ENCODE data around the gene WBP2. TPM values are rescaled to one million over a fixed set of nuclear protein-coding genes. Genes with fewer than 3 reads are reported as not detected.

WBP2 gene
- total and polyA plus RNA-seq, 2 of the 13 experiments (the other 11 are each of a cell fraction or from before 2014, with no cell fraction given): 29.2 to 29.5 TPM

DNA sequence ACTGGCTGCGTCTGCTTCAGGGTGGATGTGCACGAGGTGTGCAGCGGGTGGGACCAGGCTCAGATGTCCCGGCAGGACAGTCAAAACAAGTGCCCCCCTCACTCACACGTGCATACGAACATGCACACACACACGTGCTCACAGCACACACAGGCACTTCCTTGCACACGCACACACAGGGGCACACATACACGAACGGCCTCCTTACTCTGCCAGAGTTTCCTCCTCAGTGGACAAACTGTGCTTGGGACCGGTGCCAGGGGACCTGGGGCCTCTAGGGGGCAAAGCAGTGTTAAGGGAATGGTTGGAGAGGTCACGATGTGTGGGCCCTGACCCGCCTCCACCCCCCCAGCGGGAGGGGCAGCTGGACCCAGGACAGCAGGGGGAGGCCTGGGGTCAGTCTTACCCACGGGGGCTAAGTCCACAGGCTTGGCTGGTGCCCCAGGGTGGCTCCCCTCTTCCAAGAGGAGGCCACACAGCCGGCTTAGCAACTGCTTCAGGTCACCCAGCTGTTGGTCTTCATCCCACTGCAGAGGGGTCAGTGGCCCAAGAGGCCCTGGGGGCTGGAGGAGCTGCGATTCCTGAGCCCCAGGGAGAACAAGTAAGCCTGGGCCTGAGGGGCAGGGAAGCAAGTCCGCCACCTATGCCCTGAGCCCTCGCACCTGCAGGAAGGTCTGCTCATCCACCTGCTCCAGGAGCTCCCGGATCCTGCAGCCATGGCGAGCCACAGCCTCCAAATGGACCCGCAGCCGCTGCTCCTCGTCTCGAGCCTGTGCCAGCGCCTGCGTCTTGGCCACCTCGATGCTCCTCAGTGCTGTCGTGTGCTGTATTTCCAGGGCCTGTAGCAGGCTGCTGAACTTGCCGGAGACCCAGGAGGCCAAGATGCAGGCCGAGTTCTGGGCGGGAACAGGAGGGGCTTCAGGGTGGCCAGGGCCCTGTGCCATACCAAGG, 36.7 kb upstream of the WBP2 start (continued):
- TF ChIP-seq, protein P1, sequence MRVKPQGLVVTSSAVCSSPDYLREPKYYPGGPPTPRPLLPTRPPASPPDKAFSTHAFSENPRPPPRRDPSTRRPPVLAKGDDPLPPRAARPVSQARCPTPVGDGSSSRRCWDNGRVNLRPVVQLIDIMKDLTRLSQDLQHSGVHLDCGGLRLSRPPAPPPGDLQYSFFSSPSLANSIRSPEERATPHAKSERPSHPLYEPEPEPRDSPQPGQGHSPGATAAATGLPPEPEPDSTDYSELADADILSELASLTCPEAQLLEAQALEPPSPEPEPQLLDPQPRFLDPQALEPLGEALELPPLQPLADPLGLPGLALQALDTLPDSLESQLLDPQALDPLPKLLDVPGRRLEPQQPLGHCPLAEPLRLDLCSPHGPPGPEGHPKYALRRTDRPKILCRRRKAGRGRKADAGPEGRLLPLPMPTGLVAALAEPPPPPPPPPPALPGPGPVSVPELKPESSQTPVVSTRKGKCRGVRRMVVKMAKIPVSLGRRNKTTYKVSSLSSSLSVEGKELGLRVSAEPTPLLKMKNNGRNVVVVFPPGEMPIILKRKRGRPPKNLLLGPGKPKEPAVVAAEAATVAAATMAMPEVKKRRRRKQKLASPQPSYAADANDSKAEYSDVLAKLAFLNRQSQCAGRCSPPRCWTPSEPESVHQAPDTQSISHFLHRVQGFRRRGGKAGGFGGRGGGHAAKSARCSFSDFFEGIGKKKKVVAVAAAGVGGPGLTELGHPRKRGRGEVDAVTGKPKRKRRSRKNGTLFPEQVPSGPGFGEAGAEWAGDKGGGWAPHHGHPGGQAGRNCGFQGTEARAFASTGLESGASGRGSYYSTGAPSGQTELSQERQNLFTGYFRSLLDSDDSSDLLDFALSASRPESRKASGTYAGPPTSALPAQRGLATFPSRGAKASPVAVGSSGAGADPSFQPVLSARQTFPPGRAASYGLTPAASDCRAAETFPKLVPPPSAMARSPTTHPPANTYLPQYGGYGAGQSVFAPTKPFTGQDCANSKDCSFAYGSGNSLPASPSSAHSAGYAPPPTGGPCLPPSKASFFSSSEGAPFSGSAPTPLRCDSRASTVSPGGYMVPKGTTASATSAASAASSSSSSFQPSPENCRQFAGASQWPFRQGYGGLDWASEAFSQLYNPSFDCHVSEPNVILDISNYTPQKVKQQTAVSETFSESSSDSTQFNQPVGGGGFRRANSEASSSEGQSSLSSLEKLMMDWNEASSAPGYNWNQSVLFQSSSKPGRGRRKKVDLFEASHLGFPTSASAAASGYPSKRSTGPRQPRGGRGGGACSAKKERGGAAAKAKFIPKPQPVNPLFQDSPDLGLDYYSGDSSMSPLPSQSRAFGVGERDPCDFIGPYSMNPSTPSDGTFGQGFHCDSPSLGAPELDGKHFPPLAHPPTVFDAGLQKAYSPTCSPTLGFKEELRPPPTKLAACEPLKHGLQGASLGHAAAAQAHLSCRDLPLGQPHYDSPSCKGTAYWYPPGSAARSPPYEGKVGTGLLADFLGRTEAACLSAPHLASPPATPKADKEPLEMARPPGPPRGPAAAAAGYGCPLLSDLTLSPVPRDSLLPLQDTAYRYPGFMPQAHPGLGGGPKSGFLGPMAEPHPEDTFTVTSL (CRISPR knock-in tag; IDR thresholded peaks at IDR 0.05; ENCODE audit: borderline replicate concordance): no peak
- TF ChIP-seq AGO2 (optimal IDR thresholded peaks at IDR 0.05; ENCODE audit: low read depth, low read length) (peak; percentile 93), FOXJ3 (CRISPR knock-in tag; IDR thresholded peaks at IDR 0.05; ENCODE audit: borderline replicate concordance) (peak; percentile 70; the same call in 1 of the 2 replicates), ZNF292 (CRISPR knock-in tag; IDR thresholded peaks at IDR 0.05; ENCODE audit: borderline replicate concordance, low read depth) (no peak), STAG1 (CRISPR knock-in tag; IDR thresholded peaks at IDR 0.05) (no peak; the same call in 1 of the 2 replicates), ELF1 (CRISPR knock-in tag; IDR thresholded peaks at IDR 0.05) (peak; percentile 39; the same call in 1 of the 2 replicates), SRSF1 (optimal IDR thresholded peaks at IDR 0.05; ENCODE audit: low read depth, low read length) (no peak), ZNF549 (CRISPR knock-in tag; IDR thresholded peaks at IDR 0.05) (no peak), ZSCAN20 (CRISPR knock-in tag; IDR thresholded peaks at IDR 0.05; ENCODE audit: borderline replicate concordance) (peak; percentile 64; the same call in 1 of the 2 replicates), SKI (IDR thresholded peaks at IDR 0.05; ENCODE audit: partially characterized antibody) (no peak), ZBTB1 (CRISPR knock-in tag; IDR thresholded peaks at IDR 0.05; ENCODE audit: borderline replicate concordance) (no peak), ZKSCAN8 (CRISPR knock-in tag; IDR thresholded peaks at IDR 0.05; ENCODE audit: borderline replicate concordance) (peak; percentile 5; the same call in 1 of the 2 replicates), JUND (CRISPR knock-in tag; IDR thresholded peaks at IDR 0.05) (no peak), MYC (CRISPR knock-in tag; IDR thresholded peaks at IDR 0.05; ENCODE audit: borderline replicate concordance) (peak; percentile 72), HMG20A (CRISPR knock-in tag; IDR thresholded peaks at IDR 0.05; ENCODE audit: borderline replicate concordance) (peak; percentile 73; the same call in 1 of the 2 replicates), ZNF790 (CRISPR knock-in tag; IDR thresholded peaks at IDR 0.05; ENCODE audit: borderline replicate concordance) (0 out of 2 replicates have a peak, but pooled peaks have one; percentile 41)
- TF ChIP-seq, protein P2, sequence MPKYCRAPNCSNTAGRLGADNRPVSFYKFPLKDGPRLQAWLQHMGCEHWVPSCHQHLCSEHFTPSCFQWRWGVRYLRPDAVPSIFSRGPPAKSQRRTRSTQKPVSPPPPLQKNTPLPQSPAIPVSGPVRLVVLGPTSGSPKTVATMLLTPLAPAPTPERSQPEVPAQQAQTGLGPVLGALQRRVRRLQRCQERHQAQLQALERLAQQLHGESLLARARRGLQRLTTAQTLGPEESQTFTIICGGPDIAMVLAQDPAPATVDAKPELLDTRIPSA (CRISPR knock-in tag; IDR thresholded peaks at IDR 0.05; ENCODE audit: borderline replicate concordance): no peak
- TF ChIP-seq, protein P3, sequence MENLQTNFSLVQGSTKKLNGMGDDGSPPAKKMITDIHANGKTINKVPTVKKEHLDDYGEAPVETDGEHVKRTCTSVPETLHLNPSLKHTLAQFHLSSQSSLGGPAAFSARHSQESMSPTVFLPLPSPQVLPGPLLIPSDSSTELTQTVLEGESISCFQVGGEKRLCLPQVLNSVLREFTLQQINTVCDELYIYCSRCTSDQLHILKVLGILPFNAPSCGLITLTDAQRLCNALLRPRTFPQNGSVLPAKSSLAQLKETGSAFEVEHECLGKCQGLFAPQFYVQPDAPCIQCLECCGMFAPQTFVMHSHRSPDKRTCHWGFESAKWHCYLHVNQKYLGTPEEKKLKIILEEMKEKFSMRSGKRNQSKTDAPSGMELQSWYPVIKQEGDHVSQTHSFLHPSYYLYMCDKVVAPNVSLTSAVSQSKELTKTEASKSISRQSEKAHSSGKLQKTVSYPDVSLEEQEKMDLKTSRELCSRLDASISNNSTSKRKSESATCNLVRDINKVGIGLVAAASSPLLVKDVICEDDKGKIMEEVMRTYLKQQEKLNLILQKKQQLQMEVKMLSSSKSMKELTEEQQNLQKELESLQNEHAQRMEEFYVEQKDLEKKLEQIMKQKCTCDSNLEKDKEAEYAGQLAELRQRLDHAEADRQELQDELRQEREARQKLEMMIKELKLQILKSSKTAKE (CRISPR knock-in tag; IDR thresholded peaks at IDR 0.05; ENCODE audit: borderline replicate concordance): peak; percentile 59; the same call in 1 of the 2 replicates
- TF ChIP-seq, protein P4, sequence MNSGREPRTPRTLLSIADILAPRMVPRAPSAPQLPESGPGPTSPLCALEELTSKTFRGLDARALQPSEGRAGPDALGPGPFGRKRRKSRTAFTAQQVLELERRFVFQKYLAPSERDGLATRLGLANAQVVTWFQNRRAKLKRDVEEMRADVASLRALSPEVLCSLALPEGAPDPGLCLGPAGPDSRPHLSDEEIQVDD (CRISPR knock-in tag; IDR thresholded peaks at IDR 0.05; ENCODE audit: borderline replicate concordance): peak; percentile 73; the same call in 1 of the 2 replicates

All from HepG2 (cell line).